HEK293 (cell line): ENCODE data around the gene IRX5.
A peak's percentile ranks its signal among the peaks of the same experiment; 100 is the strongest.

Experiments used
- CTCF ChIA-PET: fragments of 350-600 bp; formaldehyde crosslinking; extraction: SDS; loops from one replicate; lab custom pipeline; 2021; ENCODE audit warnings: antibody characterized with exemption; lab: Yijun Ruan, JAX
- POLR2A ChIA-PET: fragments of 300-600 bp; formaldehyde crosslinking; extraction: SDS; loops from one replicate; lab custom pipeline; 2020; ENCODE audit warnings: antibody characterized with exemption, inconsistent platforms; lab: Yijun Ruan, JAX
- H3K27ac ChIP-seq: fragments of 200-500 bp; sonication (Bioruptor generic); 2 replicates; pipeline ENCODE4 v1.5.1; 2014; ENCODE audit warnings: low read depth, low read length, control low read depth, inconsistent platforms; ENCODE audit errors: extremely low read depth
- H3K36me3 ChIP-seq, 2 experiments: fragments of 200-500 bp in 1 of 2; sonication (Bioruptor generic) in 1 of 2; 1 replicate in 1 of 2; 2 replicates in 1 of 2; pipeline ENCODE4 v1.5.1; 2014 to 2017; ENCODE audit warnings: inconsistent platforms in 2 of 2, low read length in 2 of 2; ENCODE audit not compliant: control insufficient read depth in 2 of 2, insufficient read depth in 1 of 2
- H3K4me1 ChIP-seq: fragments of 200-500 bp; sonication (Bioruptor generic); 2 replicates; pipeline ENCODE4 v1.5.1; 2014; ENCODE audit warnings: mild to moderate bottlenecking, low read length, inconsistent platforms; ENCODE audit not compliant: control insufficient read depth, insufficient read depth
- H3K4me3 ChIP-seq: 2 replicates; pipeline ENCODE4 v1.5.1; 2011; ENCODE audit warnings: low read depth, mild to moderate bottlenecking, control low read depth, low read length, moderate library complexity
- H3K9me3 ChIP-seq: fragments of 200-500 bp; sonication (Bioruptor generic); 2 replicates; pipeline ENCODE4 v1.5.1; 2014; ENCODE audit warnings: low read depth, low read length, inconsistent platforms; ENCODE audit not compliant: control insufficient read depth, insufficient read depth
- FEZF1 ChIP-seq: fragments of 450-650 bp; formaldehyde crosslinking; IDR thresholded peaks from 2 replicates; pipeline ENCODE4 v1.5.1; 2016; ENCODE audit warnings: missing biosample characterization, missing genetic modification characterization
- HOXC10 ChIP-seq: sonication (generic); formaldehyde crosslinking; IDR thresholded peaks from 2 replicates; pipeline ENCODE4 v1.8.1; 2023; ENCODE audit warnings: mild to moderate bottlenecking, missing genetic modification reagents
- SCRT1 ChIP-seq: fragments of 450-650 bp; formaldehyde crosslinking; IDR thresholded peaks from 2 replicates; pipeline ENCODE4 v1.5.1; 2016; ENCODE audit warnings: missing biosample characterization, missing genetic modification characterization, borderline replicate concordance
- SP3 ChIP-seq: fragments of 450-650 bp; formaldehyde crosslinking; IDR thresholded peaks from 2 replicates; pipeline ENCODE4 v1.5.1; 2016; ENCODE audit warnings: missing biosample characterization, missing genetic modification characterization
- SP7 ChIP-seq: fragments of 450-650 bp; formaldehyde crosslinking; IDR thresholded peaks from 2 replicates; pipeline ENCODE4 v1.5.1; 2016; ENCODE audit warnings: missing biosample characterization, missing genetic modification characterization
- ZFHX2 ChIP-seq: fragments of 450-650 bp; formaldehyde crosslinking; conservative IDR thresholded peaks from 2 replicates; pipeline ENCODE4 v1.5.1; 2016; ENCODE audit warnings: missing biosample characterization, missing genetic modification characterization
- ZNF114 ChIP-seq: fragments of 450-650 bp; formaldehyde crosslinking; IDR thresholded peaks from 2 replicates; pipeline ENCODE4 v1.5.0; 2017; ENCODE audit warnings: missing biosample characterization, missing genetic modification characterization
- ZNF155 ChIP-seq: fragments of 450-650 bp; formaldehyde crosslinking; IDR thresholded peaks from 2 replicates; pipeline ENCODE4 v1.5.1; 2016; ENCODE audit warnings: missing biosample characterization, missing genetic modification characterization
- ZNF16 ChIP-seq: fragments of 450-650 bp; formaldehyde crosslinking; IDR thresholded peaks from 2 replicates; pipeline ENCODE4 v1.5.1; 2016; ENCODE audit warnings: low read depth, missing biosample characterization, missing genetic modification characterization
- ZNF174 ChIP-seq: fragments of 450-650 bp; formaldehyde crosslinking; IDR thresholded peaks from 2 replicates; pipeline ENCODE4 v1.5.0; 2017; ENCODE audit warnings: missing biosample characterization, mild to moderate bottlenecking, missing genetic modification characterization
- ZNF214 ChIP-seq: fragments of 450-650 bp; formaldehyde crosslinking; IDR thresholded peaks from 2 replicates; pipeline ENCODE4 v1.5.1; 2017; ENCODE audit warnings: missing biosample characterization, mild to moderate bottlenecking, missing genetic modification characterization, borderline replicate concordance
- ZNF239 ChIP-seq: fragments of 450-650 bp; formaldehyde crosslinking; IDR thresholded peaks from 2 replicates; pipeline ENCODE4 v1.5.1; 2016; ENCODE audit warnings: missing biosample characterization, missing genetic modification characterization
- ZNF24 ChIP-seq: fragments of 450-650 bp; formaldehyde crosslinking; IDR thresholded peaks from 2 replicates; pipeline ENCODE4 v1.5.1; 2016; ENCODE audit warnings: missing biosample characterization, missing genetic modification characterization
- ZNF26 ChIP-seq: fragments of 450-650 bp; formaldehyde crosslinking; IDR thresholded peaks from 2 replicates; pipeline ENCODE4 v1.5.1; 2016; ENCODE audit warnings: missing biosample characterization, missing genetic modification characterization
- ZNF266 ChIP-seq: fragments of 450-650 bp; formaldehyde crosslinking; IDR thresholded peaks from 2 replicates; pipeline ENCODE4 v1.5.1; 2016; ENCODE audit warnings: missing biosample characterization, missing genetic modification characterization, low read depth
- ZNF37A ChIP-seq: fragments of 450-650 bp; IDR thresholded peaks from 2 replicates; pipeline ENCODE4 v1.5.1; 2018; ENCODE audit warnings: missing biosample characterization, missing genetic modification characterization
- ZNF48 ChIP-seq: fragments of 450-650 bp; formaldehyde crosslinking; IDR thresholded peaks from 2 replicates; pipeline ENCODE4 v1.5.1; 2016; ENCODE audit warnings: missing biosample characterization, missing genetic modification characterization
- ZNF544 ChIP-seq: fragments of 450-650 bp; formaldehyde crosslinking; IDR thresholded peaks from 2 replicates; pipeline ENCODE4 v1.5.0; 2017; ENCODE audit warnings: missing biosample characterization, missing genetic modification characterization
- ZNF571 ChIP-seq: fragments of 450-650 bp; formaldehyde crosslinking; IDR thresholded peaks from 2 replicates; pipeline ENCODE4 v1.5.0; 2017; ENCODE audit warnings: missing biosample characterization, missing genetic modification characterization
- ZNF629 ChIP-seq: fragments of 450-650 bp; formaldehyde crosslinking; IDR thresholded peaks from 2 replicates; pipeline ENCODE4 v1.5.1; 2017; ENCODE audit warnings: missing biosample characterization, missing genetic modification characterization
- ZNF664 ChIP-seq: fragments of 450-650 bp; formaldehyde crosslinking; IDR thresholded peaks from 2 replicates; pipeline ENCODE4 v1.5.1; 2016; ENCODE audit warnings: missing biosample characterization, missing genetic modification characterization
- ZNF701 ChIP-seq: fragments of 450-650 bp; formaldehyde crosslinking; IDR thresholded peaks from 2 replicates; pipeline ENCODE4 v1.5.1; 2016; ENCODE audit warnings: missing biosample characterization, missing genetic modification characterization
- ZNF843 ChIP-seq: fragments of 450-650 bp; formaldehyde crosslinking; IDR thresholded peaks from 2 replicates; pipeline ENCODE4 v1.5.1; 2016; ENCODE audit warnings: missing biosample characterization, missing genetic modification characterization
- TF ChIP-seq, protein P1 (sequence below): fragments of 450-650 bp; formaldehyde crosslinking; IDR thresholded peaks from 2 replicates; pipeline ENCODE4 v1.5.1; 2016; ENCODE audit warnings: missing biosample characterization, missing genetic modification characterization
- TF ChIP-seq, protein P2 (sequence below): fragments of 450-650 bp; formaldehyde crosslinking; IDR thresholded peaks from 2 replicates; pipeline ENCODE4 v1.5.1; 2017; ENCODE audit warnings: missing biosample characterization, missing genetic modification characterization
- TF ChIP-seq, protein P3 (sequence below): fragments of 450-650 bp; formaldehyde crosslinking; optimal IDR thresholded peaks from 2 replicates; pipeline ENCODE3; 2016; ENCODE audit warnings: missing biosample characterization, mild to moderate bottlenecking, missing genetic modification characterization
- TF ChIP-seq, protein P4 (sequence below): fragments of 450-650 bp; formaldehyde crosslinking; conservative IDR thresholded peaks from 2 replicates; pipeline ENCODE4 v1.5.1; 2016; ENCODE audit warnings: low read depth, missing biosample characterization, missing genetic modification characterization
- TF ChIP-seq, protein P5 (sequence below): fragments of 450-650 bp; formaldehyde crosslinking; IDR thresholded peaks from 2 replicates; pipeline ENCODE4 v1.5.1; 2016; ENCODE audit warnings: missing biosample characterization, missing genetic modification characterization, borderline replicate concordance

Gene IRX5

DNA sequence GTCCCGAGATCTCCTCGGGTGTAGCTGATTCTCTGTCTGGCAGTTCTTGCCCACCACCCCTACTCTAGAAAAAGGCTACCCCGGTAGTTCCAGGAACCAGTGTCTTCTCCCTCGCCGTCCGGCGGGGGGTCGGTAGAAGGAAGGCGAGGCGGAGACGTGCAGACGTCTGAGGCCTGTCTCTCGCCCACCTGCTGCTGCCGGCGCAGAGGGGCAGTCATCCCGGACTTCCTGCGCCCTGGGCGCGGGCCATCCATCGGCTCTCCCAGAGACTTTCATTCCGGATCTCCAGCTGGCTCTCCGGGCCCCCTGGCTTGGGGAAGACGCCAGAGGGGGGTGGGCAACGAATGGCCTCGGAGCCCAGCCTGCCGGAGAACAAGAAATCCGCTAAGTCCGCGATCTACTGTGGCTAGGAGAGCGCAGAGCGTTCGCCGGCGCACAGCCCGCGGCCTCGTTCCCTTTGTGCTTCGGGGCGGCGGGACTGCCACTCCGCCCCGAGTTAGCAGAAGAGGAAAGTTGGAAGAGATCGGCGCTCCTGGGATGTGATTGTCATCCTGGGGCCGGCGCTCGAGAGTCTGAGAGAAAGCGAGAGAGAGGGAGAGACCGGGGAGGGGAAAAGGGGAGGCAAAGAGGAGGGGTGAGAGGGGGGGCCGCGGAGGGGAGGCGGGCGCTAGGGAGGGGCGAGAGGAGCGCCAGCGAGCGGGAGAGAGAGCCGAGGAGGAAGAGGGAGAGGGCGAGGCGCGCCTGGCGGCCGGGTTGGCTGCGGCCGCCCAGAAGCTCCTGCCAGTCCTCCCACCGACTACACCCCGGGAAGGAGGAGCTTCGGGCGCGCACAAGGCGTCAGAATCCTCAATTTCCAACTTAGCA lies at the start of gene IRX5:
IRX5 (plus strand) TSS at position 861 of the 864 bp plus-strand sequence. CDS start 334 bp downstream, outside the sequence.
- Histone ChIP-seq H3K4me3 (peak within 1 kb of the TSS; percentile 69), H3K4me1 (peaks cover 8% of the 10 kb centered on the region; the same call in 1 of the 2 replicates), H3K36me3 (peaks cover 0 to 26% of the 10 kb centered on the region in 2 experiments; a peak in 1 of 3 replicates), H3K9me3 (no peaks in the 10 kb centered on the region), H3K27ac (peak within 1 kb of the TSS; percentile 96)
- ChIA-PET CTCF (interaction anchor here (0.6 to 0.7 kb wide), 4 partner anchors 9 to 141 kb away, joined by 3 to 5 read pairs (median 3); no protein-coding TSS in a partner anchor), POLR2A (interaction anchor here (0.6 to 3.2 kb wide), 14 partner anchors 9 to 1226 kb away, joined by 3 to 23 read pairs (median 4); partner anchors contain the start of genes FTO, IRX3 and RPGRIP1L)
- TF ChIP-seq HOXC10 (CRISPR knock-in tag) (no peak), ZNF544 (no peak), SP3 (tag by site-specific recombination) (peak; percentile 93), ZNF24 (tag by site-specific recombination) (no peak), ZNF16 (tag by site-specific recombination) (no peak), ZNF26 (tag by site-specific recombination) (no peak), ZNF155 (no peak), ZNF629 (tag by site-specific recombination) (0 out of 2 replicates have a peak, but pooled peaks have one; percentile 14), ZNF174 (no peak), ZNF843 (tag by site-specific recombination) (no peak), ZNF701 (no peak), ZNF571 (no peak), ZFHX2 (tag by site-specific recombination) (peak; percentile 41; the same call in 1 of the 2 replicates), ZNF239 (no peak), FEZF1 (tag by site-specific recombination) (no peak), ZNF114 (tag by site-specific recombination) (no peak), ZNF214 (tag by site-specific recombination) (no peak), ZNF37A (tag by site-specific recombination) (no peak), ZNF48 (no peak), ZNF664 (tag by site-specific recombination) (no peak), SCRT1 (peak; percentile 39), SP7 (peak; percentile 38; the same call in 1 of the 2 replicates), ZNF266 (tag by site-specific recombination) (no peak)
- TF ChIP-seq, protein P1, sequence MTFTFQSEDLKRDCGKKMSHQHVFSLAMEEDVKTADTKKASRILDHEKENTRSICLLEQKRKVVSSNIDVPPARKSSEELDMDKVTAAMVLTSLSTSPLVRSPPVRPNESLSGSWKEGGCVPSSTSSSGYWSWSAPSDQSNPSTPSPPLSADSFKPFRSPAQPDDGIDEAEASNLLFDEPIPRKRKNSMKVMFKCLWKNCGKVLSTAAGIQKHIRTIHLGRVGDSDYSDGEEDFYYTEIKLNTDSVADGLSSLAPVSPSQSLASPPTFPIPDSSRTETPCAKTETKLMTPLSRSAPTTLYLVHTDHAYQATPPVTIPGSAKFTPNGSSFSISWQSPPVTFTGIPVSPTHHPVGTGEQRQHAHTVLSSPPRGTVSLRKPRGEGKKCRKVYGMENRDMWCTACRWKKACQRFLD (tag by site-specific recombination): no peak
- TF ChIP-seq, protein P2, sequence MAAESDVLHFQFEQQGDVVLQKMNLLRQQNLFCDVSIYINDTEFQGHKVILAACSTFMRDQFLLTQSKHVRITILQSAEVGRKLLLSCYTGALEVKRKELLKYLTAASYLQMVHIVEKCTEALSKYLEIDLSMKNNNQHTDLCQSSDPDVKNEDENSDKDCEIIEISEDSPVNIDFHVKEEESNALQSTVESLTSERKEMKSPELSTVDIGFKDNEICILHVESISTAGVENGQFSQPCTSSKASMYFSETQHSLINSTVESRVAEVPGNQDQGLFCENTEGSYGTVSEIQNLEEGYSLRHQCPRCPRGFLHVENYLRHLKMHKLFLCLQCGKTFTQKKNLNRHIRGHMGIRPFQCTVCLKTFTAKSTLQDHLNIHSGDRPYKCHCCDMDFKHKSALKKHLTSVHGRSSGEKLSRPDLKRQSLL (tag by site-specific recombination): no peak
- TF ChIP-seq, protein P3, sequence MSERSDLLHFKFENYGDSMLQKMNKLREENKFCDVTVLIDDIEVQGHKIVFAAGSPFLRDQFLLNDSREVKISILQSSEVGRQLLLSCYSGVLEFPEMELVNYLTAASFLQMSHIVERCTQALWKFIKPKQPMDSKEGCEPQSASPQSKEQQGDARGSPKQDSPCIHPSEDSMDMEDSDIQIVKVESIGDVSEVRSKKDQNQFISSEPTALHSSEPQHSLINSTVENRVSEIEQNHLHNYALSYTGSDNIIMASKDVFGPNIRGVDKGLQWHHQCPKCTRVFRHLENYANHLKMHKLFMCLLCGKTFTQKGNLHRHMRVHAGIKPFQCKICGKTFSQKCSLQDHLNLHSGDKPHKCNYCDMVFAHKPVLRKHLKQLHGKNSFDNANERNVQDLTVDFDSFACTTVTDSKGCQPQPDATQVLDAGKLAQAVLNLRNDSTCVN (tag by site-specific recombination): no peak
- TF ChIP-seq, protein P4, sequence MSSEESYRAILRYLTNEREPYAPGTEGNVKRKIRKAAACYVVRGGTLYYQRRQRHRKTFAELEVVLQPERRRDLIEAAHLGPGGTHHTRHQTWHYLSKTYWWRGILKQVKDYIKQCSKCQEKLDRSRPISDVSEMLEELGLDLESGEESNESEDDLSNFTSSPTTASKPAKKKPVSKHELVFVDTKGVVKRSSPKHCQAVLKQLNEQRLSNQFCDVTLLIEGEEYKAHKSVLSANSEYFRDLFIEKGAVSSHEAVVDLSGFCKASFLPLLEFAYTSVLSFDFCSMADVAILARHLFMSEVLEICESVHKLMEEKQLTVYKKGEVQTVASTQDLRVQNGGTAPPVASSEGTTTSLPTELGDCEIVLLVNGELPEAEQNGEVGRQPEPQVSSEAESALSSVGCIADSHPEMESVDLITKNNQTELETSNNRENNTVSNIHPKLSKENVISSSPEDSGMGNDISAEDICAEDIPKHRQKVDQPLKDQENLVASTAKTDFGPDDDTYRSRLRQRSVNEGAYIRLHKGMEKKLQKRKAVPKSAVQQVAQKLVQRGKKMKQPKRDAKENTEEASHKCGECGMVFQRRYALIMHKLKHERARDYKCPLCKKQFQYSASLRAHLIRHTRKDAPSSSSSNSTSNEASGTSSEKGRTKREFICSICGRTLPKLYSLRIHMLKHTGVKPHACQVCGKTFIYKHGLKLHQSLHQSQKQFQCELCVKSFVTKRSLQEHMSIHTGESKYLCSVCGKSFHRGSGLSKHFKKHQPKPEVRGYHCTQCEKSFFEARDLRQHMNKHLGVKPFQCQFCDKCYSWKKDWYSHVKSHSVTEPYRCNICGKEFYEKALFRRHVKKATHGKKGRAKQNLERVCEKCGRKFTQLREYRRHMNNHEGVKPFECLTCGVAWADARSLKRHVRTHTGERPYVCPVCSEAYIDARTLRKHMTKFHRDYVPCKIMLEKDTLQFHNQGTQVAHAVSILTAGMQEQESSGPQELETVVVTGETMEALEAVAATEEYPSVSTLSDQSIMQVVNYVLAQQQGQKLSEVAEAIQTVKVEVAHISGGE (tag by site-specific recombination): 0 out of 2 replicates have a peak, but pooled peaks have one; percentile 21
- TF ChIP-seq, protein P5, sequence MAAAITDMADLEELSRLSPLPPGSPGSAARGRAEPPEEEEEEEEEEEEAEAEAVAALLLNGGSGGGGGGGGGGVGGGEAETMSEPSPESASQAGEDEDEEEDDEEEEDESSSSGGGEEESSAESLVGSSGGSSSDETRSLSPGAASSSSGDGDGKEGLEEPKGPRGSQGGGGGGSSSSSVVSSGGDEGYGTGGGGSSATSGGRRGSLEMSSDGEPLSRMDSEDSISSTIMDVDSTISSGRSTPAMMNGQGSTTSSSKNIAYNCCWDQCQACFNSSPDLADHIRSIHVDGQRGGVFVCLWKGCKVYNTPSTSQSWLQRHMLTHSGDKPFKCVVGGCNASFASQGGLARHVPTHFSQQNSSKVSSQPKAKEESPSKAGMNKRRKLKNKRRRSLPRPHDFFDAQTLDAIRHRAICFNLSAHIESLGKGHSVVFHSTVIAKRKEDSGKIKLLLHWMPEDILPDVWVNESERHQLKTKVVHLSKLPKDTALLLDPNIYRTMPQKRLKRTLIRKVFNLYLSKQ (tag by site-specific recombination): no peak
